Testis (tissue), 2 donors: ENCODE measurements around the gene DEFB112.

Experiments used
- CTCF ChIP-seq, 3 experiments: fragments of 450-650 bp in 2 of 3; fragments of 200-600 bp in 1 of 3; sonication (generic) in 1 of 3; IDR thresholded peaks; one replicate each; pipeline ENCODE4 v1.5.1; 2016 to 2019; ENCODE audit warnings: antibody characterized with exemption in 3 of 3, mild to moderate bottlenecking in 2 of 3, moderate library complexity in 1 of 3
- POLR2A ChIP-seq: fragments of 450-650 bp; IDR thresholded peaks from one replicate; pipeline ENCODE4 v1.6.1; 2017; ENCODE audit warnings: antibody characterized with exemption, mild to moderate bottlenecking, moderate library complexity

GRCh38 chr6:50093938-50094272 is 44.2 kb upstream of the DEFB112 start:
- TF ChIP-seq CTCF (IDR thresholded peaks at IDR 0.05) (no peak), POLR2A (no peak)
